Kidney (tissue), 14 donors: ENCODE data around the gene LMTK3. TPM values are rescaled to one million over a fixed set of nuclear protein-coding genes. Genes with fewer than 3 reads are reported as not detected.

Experiments used
- DNase-seq, 5 donors: peaks; one replicate each; pipeline ENCODE4 v3.0.0-alpha.2; 2013 to 2020
- FAIRE-seq: peaks from 2 replicates; lab custom pipeline; 2012; peaks lifted over from hg19 to GRCh38; lab: Jason Lieb, UNC
- H3K27ac ChIP-seq, 2 donors: one replicate each; pipeline ENCODE4 v1.7.0; 2013; ENCODE audit warnings: low read depth in 2 of 2, low read length in 2 of 2, inconsistent platforms in 1 of 2
- H3K27me3 ChIP-seq: one replicate; pipeline ENCODE4 v1.7.1; 2013; ENCODE audit warnings: low read length, inconsistent platforms; ENCODE audit not compliant: control insufficient read depth, insufficient read depth
- H3K36me3 ChIP-seq, 3 donors: one replicate each; pipeline versions ENCODE4 v1.7.0 to v1.7.1; 2013; ENCODE audit warnings: low read length in 3 of 3, control low read depth in 1 of 3, inconsistent platforms in 1 of 3; ENCODE audit not compliant: insufficient read depth in 3 of 3, control insufficient read depth in 2 of 3
- H3K4me1 ChIP-seq, 3 donors: one replicate each; pipeline versions ENCODE4 v1.7.0 to v1.7.1; 2013; ENCODE audit warnings: low read length in 3 of 3, inconsistent platforms in 1 of 3, low read depth in 1 of 3; ENCODE audit not compliant: control insufficient read depth in 2 of 3, insufficient read depth in 2 of 3
- H3K4me3 ChIP-seq, 3 donors: one replicate each; pipeline versions ENCODE4 v1.7.0 to v1.8.1; 2013; ENCODE audit warnings: low read length in 3 of 3, control low read depth in 1 of 3, inconsistent platforms in 1 of 3
- H3K9ac ChIP-seq, 3 donors: one replicate each; pipeline versions ENCODE4 v1.7.0 to v1.7.1; 2013; ENCODE audit warnings: low read length in 3 of 3, control low read depth in 1 of 3, inconsistent platforms in 1 of 3
- H3K9me3 ChIP-seq, 3 donors: one replicate each; pipeline versions ENCODE4 v1.7.0 to v1.7.1; 2013; ENCODE audit warnings: low read length in 3 of 3, control low read depth in 1 of 3, inconsistent platforms in 1 of 3; ENCODE audit not compliant: control insufficient read depth in 2 of 3, insufficient read depth in 1 of 3
- intact Hi-C: fragments of 100-400 bp; cut with DNase I; formaldehyde crosslinking; loops from one replicate; pipeline ENCODE4 v1.11.1; 2022
- polyA plus RNA-seq: library from polyadenylated mRNA; stranded (reverse); fragments of 350-450 nt; fragmentation: Illumina TruSeq; extraction: RNeasy Lipid Tissue Mini Kit (QIAGEN cat#74804); gene quantifications from one replicate; pipeline ENCODE4 v1.2.3, GENCODE V29; 2014; ENCODE audit warnings: low read depth, low replicate concordance; ENCODE audit not compliant: insufficient read depth
- total RNA-seq: library from RNA; stranded (reverse); fragmentation: NEBNext Ultra II Directional; extraction: Animal tissue kit (Norgen Biotek cat#: 25700); gene quantifications from one replicate; pipeline ENCODE4 v1.2.1, GENCODE V29; 2021
- TF ChIP-seq, protein P1 (sequence below): IDR thresholded peaks from 3 replicates; pipeline ENCODE4 v1.5.1; 2012; ENCODE audit warnings: mild to moderate bottlenecking, moderate library complexity, borderline replicate concordance; ENCODE audit not compliant: insufficient read depth; ENCODE audit errors: extremely low read depth
- donor health status: control.
- donor health status: control.
- donor health status: control.
- donor health status: control.
- donor health status: control.
- donor health status: DM: yes; HTN: yes; CAD: no.
- donor health status: Normal renal cell carcinoma (clear cell type).

Gene LMTK3
- total and polyA plus RNA-seq, 2 donors from 2014 or later, result 4.2 to 8.4 TPM

DNA sequence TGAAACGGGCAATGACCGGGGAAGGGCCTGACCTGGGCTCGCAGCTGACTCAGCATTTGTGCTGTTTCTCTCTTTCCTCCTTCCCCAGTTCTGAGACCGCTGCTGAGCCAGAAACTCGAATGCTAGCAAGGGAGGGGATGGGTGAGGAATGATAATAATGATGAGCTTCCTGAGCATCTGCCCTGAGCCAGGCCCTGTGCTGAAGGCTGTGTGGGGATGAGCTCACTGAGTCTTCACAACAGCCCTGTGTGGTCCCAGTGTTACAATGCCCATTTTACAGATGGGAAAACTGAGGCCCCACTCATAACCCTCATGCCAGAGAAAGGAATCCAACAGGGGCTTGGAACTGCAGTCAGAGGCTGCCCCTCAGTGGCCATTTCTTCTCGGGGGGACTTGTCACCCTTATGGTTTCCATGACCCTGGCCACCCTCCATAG is 48.5 kb upstream of the LMTK3 start:
- Histone ChIP-seq H3K36me3 (no peaks in the 10 kb centered on the region), H3K9me3 (no peaks in the 10 kb centered on the region), H3K27ac (no peak overlapping the region), H3K27me3 (no peaks in the 10 kb centered on the region), H3K4me1 (peaks cover 0 to 7% (median 0%) of the 10 kb centered on the region in 3 donors), H3K4me3 (no peak overlapping the region), H3K9ac (no peak overlapping the region)
- FAIRE-seq (no peak), DNase-seq (no peak)
- TF ChIP-seq, protein P1, sequence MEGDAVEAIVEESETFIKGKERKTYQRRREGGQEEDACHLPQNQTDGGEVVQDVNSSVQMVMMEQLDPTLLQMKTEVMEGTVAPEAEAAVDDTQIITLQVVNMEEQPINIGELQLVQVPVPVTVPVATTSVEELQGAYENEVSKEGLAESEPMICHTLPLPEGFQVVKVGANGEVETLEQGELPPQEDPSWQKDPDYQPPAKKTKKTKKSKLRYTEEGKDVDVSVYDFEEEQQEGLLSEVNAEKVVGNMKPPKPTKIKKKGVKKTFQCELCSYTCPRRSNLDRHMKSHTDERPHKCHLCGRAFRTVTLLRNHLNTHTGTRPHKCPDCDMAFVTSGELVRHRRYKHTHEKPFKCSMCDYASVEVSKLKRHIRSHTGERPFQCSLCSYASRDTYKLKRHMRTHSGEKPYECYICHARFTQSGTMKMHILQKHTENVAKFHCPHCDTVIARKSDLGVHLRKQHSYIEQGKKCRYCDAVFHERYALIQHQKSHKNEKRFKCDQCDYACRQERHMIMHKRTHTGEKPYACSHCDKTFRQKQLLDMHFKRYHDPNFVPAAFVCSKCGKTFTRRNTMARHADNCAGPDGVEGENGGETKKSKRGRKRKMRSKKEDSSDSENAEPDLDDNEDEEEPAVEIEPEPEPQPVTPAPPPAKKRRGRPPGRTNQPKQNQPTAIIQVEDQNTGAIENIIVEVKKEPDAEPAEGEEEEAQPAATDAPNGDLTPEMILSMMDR, result no peak
- intact Hi-C loops, result no loop called here

DNA sequence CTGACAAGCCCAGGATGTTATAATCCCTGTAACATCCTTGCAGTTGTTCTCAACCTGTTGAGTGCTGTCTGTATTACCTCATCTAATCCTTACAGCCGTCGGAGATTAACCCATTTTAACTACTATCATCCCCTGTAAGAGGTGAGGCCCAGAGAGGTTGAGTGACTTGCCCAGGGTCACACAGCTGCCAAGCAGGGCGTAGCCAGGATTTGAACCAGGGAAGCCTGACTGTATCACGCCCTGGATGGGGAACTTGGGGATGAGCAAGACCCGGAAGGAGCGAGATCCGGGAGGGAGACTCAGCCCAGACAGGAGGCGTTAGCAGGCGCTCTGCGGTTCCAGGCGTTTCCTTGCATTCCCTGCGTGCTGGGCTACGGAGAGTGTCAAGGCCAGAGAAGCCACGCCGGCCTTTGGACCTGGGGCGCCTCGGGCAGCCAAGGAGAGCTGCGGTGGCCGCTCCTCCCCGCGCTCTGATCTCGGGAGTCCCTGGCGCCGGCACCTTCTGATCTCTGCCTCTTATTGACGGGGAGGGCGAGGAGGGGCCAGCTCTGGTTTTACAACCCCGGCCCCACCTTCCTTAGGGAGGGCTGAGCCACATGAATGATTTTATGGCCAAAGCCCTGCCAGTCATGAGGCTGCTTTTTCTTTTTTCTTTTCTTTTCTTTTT is 46.5 kb upstream of the LMTK3 start:
- DNase-seq, result peak; percentile 85 to 94 (median 89)
- H3K4me3 ChIP-seq, result no peak overlapping the region
- intact Hi-C loops, result no loop called here

GRCh38 chr19:48556825-48557224 is 45.2 kb upstream of the LMTK3 start:
- Histone ChIP-seq H3K36me3 (no peaks in the 10 kb centered on the region), H3K9ac (no peak overlapping the region), H3K9me3 (no peaks in the 10 kb centered on the region), H3K27me3 (no peaks in the 10 kb centered on the region), H3K27ac (no peak overlapping the region), H3K4me1 (peaks cover 0 to 14% (median 2%) of the 10 kb centered on the region in 3 donors), H3K4me3 (no peak overlapping the region)
- no peak for FAIRE-seq
- intact Hi-C loops, result no loop called here
- TF ChIP-seq, protein P1, result no peak
- DNase-seq, result no peak

More for the DNA sequence above, 46.5 kb upstream of the LMTK3 start:
- Histone ChIP-seq H3K27me3 (no peaks in the 10 kb centered on the region), H3K36me3 (no peaks in the 10 kb centered on the region), H3K27ac (peak overlapping the region in 1 of 2 donors; percentile 7), H3K9ac (no peak overlapping the region), H3K4me1 (peaks cover 0 to 14% (median 2%) of the 10 kb centered on the region in 3 donors), H3K9me3 (no peaks in the 10 kb centered on the region)
- TF ChIP-seq, protein P1, result no peak
- no peak for FAIRE-seq
